IMR-90 (cell line): ENCODE measurements around the gene TBC1D22B. TPM values are rescaled to one million over a fixed set of nuclear protein-coding genes. Genes with fewer than 3 reads are reported as not detected.

Source experiments
- ATAC-seq: fragments of 200-7000 bp; cut with Tn5 transposase; 2 replicates; pipeline ENCODE4 v1.9.1; 2020; ENCODE audit warnings: low read depth, mild to moderate bottlenecking, moderate library complexity
- BruUV-seq: library from RNA; stranded (reverse); fragments of 400-500 nt; replicated peaks from 2 replicates; lab custom pipeline; 2021; lab: Mats Ljungman, UMichigan
- CTCF ChIA-PET: fragments of 300-600 bp; formaldehyde crosslinking; extraction: SDS; loops from one replicate; lab custom pipeline; 2021; ENCODE audit warnings: antibody characterized with exemption; lab: Yijun Ruan, JAX
- POLR2A ChIA-PET: fragments of 300-600 bp; sonication (Branson Sonifier 250); formaldehyde crosslinking; loops from one replicate; lab custom pipeline; 2022; ENCODE audit warnings: antibody characterized with exemption; ENCODE audit not compliant: unreplicated experiment; lab: Charles Lee
- DNase-seq: peaks from one replicate; pipeline ENCODE4 v3.0.0; 2013
- H2AFZ ChIP-seq: replicated peaks from 2 replicates; pipeline ENCODE3; 2013; ENCODE audit warnings: low read length, mild to moderate bottlenecking; ENCODE audit not compliant: poor library complexity
- H2AK5ac ChIP-seq: 2 replicates; pipeline ENCODE4 v1.6.1; 2013; ENCODE audit warnings: low read depth, low read length, inconsistent platforms
- H2AK9ac ChIP-seq: replicated peaks from 2 replicates; pipeline ENCODE3; 2013; ENCODE audit warnings: mild to moderate bottlenecking, low read depth, low read length, moderate library complexity; ENCODE audit not compliant: poor library complexity
- H2BK120ac ChIP-seq: 2 replicates; pipeline ENCODE4 v1.6.1; 2013; ENCODE audit warnings: low read depth, low read length, inconsistent platforms
- H2BK15ac ChIP-seq: 3 replicates; pipeline ENCODE4 v1.6.1; 2013; ENCODE audit warnings: low read depth, low read length, inconsistent platforms
- H2BK20ac ChIP-seq: 2 replicates; pipeline ENCODE4 v1.6.1; 2013; ENCODE audit warnings: low read depth, mild to moderate bottlenecking, inconsistent platforms, low read length, moderate library complexity
- H2BK5ac ChIP-seq: 2 replicates; pipeline ENCODE4 v1.6.1; 2013; ENCODE audit warnings: mild to moderate bottlenecking, low read depth, low read length, inconsistent platforms; ENCODE audit not compliant: poor library complexity, severe bottlenecking
- H3K14ac ChIP-seq: replicated peaks from 2 replicates; pipeline ENCODE4 v1.6.1; 2013; ENCODE audit warnings: low read depth, low read length, inconsistent platforms
- H3K18ac ChIP-seq: 2 replicates; pipeline ENCODE4 v1.6.1; 2013; ENCODE audit warnings: low read depth, low read length, control low read depth
- H3K23ac ChIP-seq: 2 replicates; pipeline ENCODE4 v1.6.1; 2013; ENCODE audit warnings: low read depth, low read length, inconsistent platforms
- H3K27ac ChIP-seq: 2 replicates; pipeline ENCODE4 v1.5.1; 2013; ENCODE audit warnings: mild to moderate bottlenecking, control low read depth, low read length; ENCODE audit not compliant: insufficient read depth
- H3K27me3 ChIP-seq: 2 replicates; pipeline ENCODE4 v1.6.1; 2013; ENCODE audit warnings: low read length; ENCODE audit not compliant: control insufficient read depth, insufficient read depth
- H3K36me3 ChIP-seq: 2 replicates; pipeline ENCODE4 v1.6.1; 2013; ENCODE audit warnings: low read length, mixed read lengths; ENCODE audit not compliant: control insufficient read depth, insufficient read depth
- H3K4ac ChIP-seq: 2 replicates; pipeline ENCODE4 v1.6.1; 2013; ENCODE audit warnings: low read depth, low read length, inconsistent platforms
- H3K4me1 ChIP-seq: 2 replicates; pipeline ENCODE4 v1.6.1; 2013; ENCODE audit warnings: low read length, mixed read lengths; ENCODE audit not compliant: control insufficient read depth, insufficient read depth
- H3K4me2 ChIP-seq: 2 replicates; pipeline ENCODE4 v1.6.1; 2013; ENCODE audit warnings: low read depth, mild to moderate bottlenecking, control low read depth, low read length, moderate library complexity
- H3K4me3 ChIP-seq: 2 replicates; pipeline ENCODE4 v1.5.1; 2013; ENCODE audit warnings: low read depth, mild to moderate bottlenecking, control low read depth, low read length, moderate library complexity; ENCODE audit not compliant: insufficient read depth
- H3K56ac ChIP-seq: 2 replicates; pipeline ENCODE4 v1.6.1; 2013; ENCODE audit warnings: low read length, inconsistent platforms; ENCODE audit not compliant: insufficient read depth; ENCODE audit errors: extremely low read depth
- H3K79me1 ChIP-seq, 2 experiments: 2 replicates each; pipeline ENCODE4 v1.6.1; 2013; ENCODE audit warnings: low read length in 2 of 2, inconsistent platforms in 1 of 2, low read depth in 1 of 2
- H3K9ac ChIP-seq: 2 replicates; pipeline ENCODE4 v1.6.1; 2013; ENCODE audit warnings: low read depth, low read length, control low read depth
- H3K9me1 ChIP-seq: 2 replicates; pipeline ENCODE4 v1.6.1; 2013; ENCODE audit warnings: low read length, inconsistent platforms; ENCODE audit not compliant: insufficient read depth
- H3K9me3 ChIP-seq: 2 replicates; pipeline ENCODE4 v1.6.1; 2013; ENCODE audit warnings: low read length; ENCODE audit not compliant: control insufficient read depth, insufficient read depth
- H4K20me1 ChIP-seq: 2 replicates; pipeline ENCODE4 v1.6.1; 2013; ENCODE audit warnings: low read length, inconsistent platforms; ENCODE audit not compliant: insufficient read depth
- H4K5ac ChIP-seq: 2 replicates; pipeline ENCODE4 v1.6.1; 2013; ENCODE audit warnings: mild to moderate bottlenecking, low read depth, low read length, control low read depth
- H4K8ac ChIP-seq, 2 experiments: 2 replicates each; pipeline ENCODE4 v1.6.1; 2013; ENCODE audit warnings: low read depth in 2 of 2, low read length in 2 of 2, control low read depth in 1 of 2, inconsistent platforms in 1 of 2
- H4K91ac ChIP-seq: 2 replicates; pipeline ENCODE4 v1.6.1; 2013; ENCODE audit warnings: low read depth, low read length, inconsistent platforms; ENCODE audit not compliant: insufficient read depth
- BHLHE40 ChIP-seq: fragments of 150-350 bp; IDR thresholded peaks from 2 replicates; pipeline ENCODE4 v1.6.1; 2016; ENCODE audit warnings: mild to moderate bottlenecking, low read depth, low read length
- MAFK ChIP-seq: IDR thresholded peaks from 2 replicates; pipeline ENCODE4 v1.6.1; 2012; ENCODE audit warnings: low read depth, low read length, improper control_type of control experiment
- MAZ ChIP-seq: IDR thresholded peaks from 2 replicates; pipeline ENCODE4 v1.6.1; 2012; ENCODE audit warnings: low read depth, mild to moderate bottlenecking, low read length, improper control_type of control experiment, moderate library complexity, borderline replicate concordance
- MXI1 ChIP-seq: IDR thresholded peaks from 2 replicates; pipeline ENCODE4 v1.6.1; 2012; ENCODE audit warnings: low read depth, mild to moderate bottlenecking, low read length, moderate library complexity, borderline replicate concordance
- RAD21 ChIP-seq: IDR thresholded peaks from 2 replicates; pipeline ENCODE4 v1.6.1; 2012; ENCODE audit warnings: low read length, improper control_type of control experiment
- RFX5 ChIP-seq: IDR thresholded peaks from 2 replicates; pipeline ENCODE4 v1.8.0; 2012; ENCODE audit warnings: low read depth, mild to moderate bottlenecking, low read length, moderate library complexity
- USF2 ChIP-seq: fragments of 150-350 bp; IDR thresholded peaks from 2 replicates; pipeline ENCODE4 v1.6.1; 2017; ENCODE audit warnings: mild to moderate bottlenecking, antibody characterized with exemption, low read length, low read depth
- WGBS, 2 experiments: methylation state at CpG; one replicate each; pipeline versions ENCODE4 v1.1.5 to v1.1.7; 2013; ENCODE audit warnings: missing lambda C conversion rate in 2 of 2; ENCODE audit not compliant: insufficient read length in 1 of 2; ENCODE audit errors: extremely low coverage in 2 of 2; 5-methylcytosine and 5-hydroxymethylcytosine counted together
- dilution Hi-C: fragments of 300-500 bp; cut with HindIII; formaldehyde crosslinking; loops from one replicate; pipeline ENCODE4 v1.14.3; 2018; ENCODE audit warnings: low sequenced_read_pairs; ENCODE audit not compliant: unreplicated experiment
- in situ Hi-C: fragments of 300-500 bp; cut with MboI; formaldehyde crosslinking; loops from 3 replicates; pipeline ENCODE4 v1.14.3; 2019; ENCODE audit warnings: low sequenced_read_pairs, inconsistent platforms, mixed read lengths
- intact Hi-C: fragments of 100-400 bp; cut with micrococcal nuclease; formaldehyde crosslinking; loops from 2 replicates; pipeline ENCODE4 v1.10.0; 2022
- polyA plus RNA-seq, 3 experiments: library from polyadenylated mRNA; depleted of rRNA; stranded (reverse); fragments of >200 nt; gene quantifications; 2 replicates each; pipeline ENCODE4 v1.2.3, GENCODE V29; 2012; ENCODE audit warnings: low replicate concordance in 1 of 3
- total RNA-seq: library from RNA; depleted of rRNA; stranded (reverse); fragments of >200 nt; gene quantifications from 2 replicates; pipeline ENCODE4 v1.2.3, GENCODE V29; 2012

Gene TBC1D22B
- total and polyA plus RNA-seq, 2 of the 4 experiments (the other 2 are of a cell fraction), result 6.6 to 7.5 TPM

GRCh38 chr6:37209461-37210205 is 47.9 kb upstream of the TBC1D22B start:
- no peak overlapping the region for H3K14ac ChIP-seq
- peak overlapping the region; percentile 35; the same call in 1 of the 2 replicates for H2AK5ac ChIP-seq
- no peak overlapping the region for H3K27ac ChIP-seq
- no peak overlapping the region for H4K8ac ChIP-seq
- no peaks in the 10 kb centered on the region for H3K79me1 ChIP-seq
- in situ Hi-C loops, result loop anchor here (5.0 to 10.0 kb wide), 4 partner anchors 155 to 442 kb away; partner anchors contain the start of gene C6orf89
- ChIA-PET CTCF (interaction anchor here (0.6 to 3.4 kb wide), 18 partner anchors 10 to 443 kb away, joined by 3 to 30 read pairs (median 4); partner anchors contain the start of gene C6orf89), POLR2A (interaction anchor here (0.6 to 1.2 kb wide), 2 partner anchors 188 kb away, joined by 3 read pairs; no protein-coding TSS in a partner anchor)
- intact Hi-C loops, result loop anchor here (1.0 to 5.0 kb wide), 6 partner anchors 37 to 442 kb away; partner anchors contain the start of gene C6orf89
- no peak overlapping the region for H2BK20ac ChIP-seq
- no peak overlapping the region for H2BK5ac ChIP-seq
- no peaks in the 10 kb centered on the region for H3K36me3 ChIP-seq
- DNase-seq, result no peak
- no peaks in the 10 kb centered on the region for H3K9me1 ChIP-seq
- no peaks in the 10 kb centered on the region for H3K4me1 ChIP-seq
- no peak overlapping the region for H3K56ac ChIP-seq
- no peak overlapping the region for H2BK120ac ChIP-seq
- no peak overlapping the region for H4K5ac ChIP-seq
- H3K9ac ChIP-seq, result no peak overlapping the region
- TF ChIP-seq MXI1, result no peak
- TF ChIP-seq MAFK, result no peak
- no peak for TF ChIP-seq RFX5
- no peak for TF ChIP-seq MAZ
- TF ChIP-seq RAD21, result no peak
- no peak for TF ChIP-seq USF2
- no peak for TF ChIP-seq BHLHE40
- no peak overlapping the region for H3K18ac ChIP-seq
- H3K4me2 ChIP-seq, result no peak overlapping the region
- no peak overlapping the region for H3K4me3 ChIP-seq
- H3K9me3 ChIP-seq, result no peaks in the 10 kb centered on the region
- H2AFZ ChIP-seq, result no peak overlapping the region
- no peak overlapping the region for H2AK9ac ChIP-seq
- no peak overlapping the region for H4K91ac ChIP-seq
- ATAC-seq, result no peak
- dilution Hi-C loops, result no loop called here
- 80% methylated on average over 4 of the region's 12 CpGs; no CpG with 5 or more reads in 1 of the 2 experiments for WGBS, 2 experiments
- no peaks in the 10 kb centered on the region for H3K27me3 ChIP-seq
- no TSS peak for BruUV-seq
- H3K4ac ChIP-seq, result peak overlapping the region; percentile 10; the same call in 1 of the 2 replicates
- H4K20me1 ChIP-seq, result 0 out of 2 replicates have a peak, but pooled peaks cover 4% of the 10 kb centered on the region
- no peak overlapping the region for H2BK15ac ChIP-seq
- H3K23ac ChIP-seq, result no peak overlapping the region
